ENCODE measurements around the gene PIEZO1.

PIEZO1 gene

GRCh38 chr16:88690341-88691128 lies 94.5 kb downstream of the PIEZO1 start:
- no peak for DNase-seq (ENCODE audit: low spot score)

DNA sequence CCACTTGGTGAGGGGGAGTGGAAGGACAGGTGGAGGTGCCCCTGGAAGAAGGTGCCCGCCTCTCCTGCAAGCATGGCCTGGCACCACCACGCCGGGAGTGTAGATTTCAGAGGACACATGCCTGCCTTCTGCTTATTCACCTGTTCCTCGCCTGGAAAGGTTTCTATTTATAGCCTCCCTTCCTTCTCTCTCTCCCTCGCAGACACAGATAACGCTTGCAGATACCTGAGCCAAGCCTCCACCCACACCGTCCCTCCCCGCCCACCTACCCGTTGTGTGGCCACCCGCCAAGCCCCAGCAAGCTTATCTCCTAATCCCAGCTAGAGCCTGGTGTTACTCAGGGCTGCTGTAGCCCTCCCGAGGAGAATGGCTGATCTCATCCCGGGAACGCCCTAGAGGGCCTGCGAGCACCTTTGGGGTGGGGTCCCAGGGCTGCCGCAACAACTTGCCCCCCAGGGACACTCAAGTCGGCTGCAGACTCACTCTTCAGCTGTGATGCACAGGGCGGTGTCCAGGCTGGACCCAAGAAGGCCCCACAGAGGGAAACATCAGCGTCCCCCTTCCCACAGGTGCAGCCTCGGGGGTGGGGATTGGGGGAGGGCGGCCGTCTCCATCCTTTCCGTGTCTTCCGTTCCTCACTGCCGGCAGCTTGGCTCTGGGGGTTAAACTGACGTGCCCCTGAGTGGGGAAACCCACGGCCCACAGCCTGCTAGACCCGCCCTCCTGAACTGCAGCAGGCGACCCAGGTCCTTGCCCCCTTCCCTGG lies 96.8 kb downstream of the PIEZO1 start:
- no peak for DNase-seq (ENCODE audit: low spot score)

GRCh38 chr16:88687676-88688012 lies 97.4 kb downstream of the PIEZO1 start:
- DNase-seq (ENCODE audit: low spot score), result no peak

DNA sequence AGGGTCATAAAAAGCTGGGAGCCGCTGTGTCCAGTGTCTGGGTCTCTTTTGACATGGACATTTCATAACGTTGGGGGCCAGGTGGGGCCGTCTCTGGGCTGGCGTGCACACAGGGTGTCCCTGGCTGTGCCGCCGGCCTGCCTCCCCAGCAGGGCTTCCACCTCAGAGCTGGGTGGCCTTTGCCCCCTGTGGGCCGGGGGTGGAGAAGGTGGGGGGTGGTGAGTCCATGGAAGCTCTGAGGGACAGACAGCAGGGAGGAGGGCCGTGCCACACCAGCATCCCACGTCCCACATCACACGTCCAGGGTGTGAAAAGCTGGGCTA lies 97.8 kb downstream of the PIEZO1 start:
- no peak for DNase-seq (ENCODE audit: low spot score)

DNA sequence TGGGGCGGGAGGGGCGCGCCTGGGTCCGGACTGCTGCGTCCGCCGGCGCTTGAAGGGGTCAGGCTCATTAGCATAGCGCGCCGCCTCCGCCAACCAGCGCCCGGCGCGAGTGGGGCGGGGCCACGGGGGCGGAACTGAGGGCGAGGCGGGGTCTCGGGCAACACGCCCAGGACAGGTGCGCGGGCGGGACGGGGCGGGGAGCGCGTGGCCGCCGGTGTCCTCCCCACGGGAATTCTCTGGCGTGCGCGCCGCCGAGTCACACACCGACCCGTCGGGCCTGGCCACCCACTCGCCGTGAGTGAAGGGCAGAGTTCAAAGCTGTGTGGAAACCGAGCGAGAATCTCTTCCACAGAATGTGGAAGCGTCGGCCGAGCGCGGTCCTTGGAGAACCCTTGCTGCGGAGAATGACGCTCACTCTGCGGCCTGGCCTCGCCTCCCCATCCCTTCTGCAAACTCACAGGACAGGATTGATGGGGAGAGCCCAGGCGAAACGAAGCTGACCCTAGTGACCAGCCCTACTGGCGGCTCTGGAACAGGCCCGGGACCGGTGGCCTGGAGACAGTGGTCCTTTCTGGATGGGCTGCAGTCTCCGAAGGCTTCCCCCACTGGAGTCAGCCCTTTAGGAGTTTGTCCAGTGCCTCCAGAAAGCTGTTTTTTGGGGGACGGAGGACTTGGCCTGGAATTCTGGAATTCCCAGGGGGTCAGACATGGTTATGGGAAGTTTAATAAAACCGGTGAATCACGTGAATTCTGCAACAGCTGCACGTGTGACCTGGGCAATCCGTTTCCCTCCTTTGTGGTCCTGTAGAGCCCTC lies 98.4 kb downstream of the PIEZO1 start, which contains the start of gene SNAI3:
Gene SNAI3, minus strand, starts transcription at position 69 of the 815 bp plus-strand sequence. CDS start 101 bp downstream, outside the sequence.
- DNase-seq (ENCODE audit: low spot score), result peak; percentile 86

DNA sequence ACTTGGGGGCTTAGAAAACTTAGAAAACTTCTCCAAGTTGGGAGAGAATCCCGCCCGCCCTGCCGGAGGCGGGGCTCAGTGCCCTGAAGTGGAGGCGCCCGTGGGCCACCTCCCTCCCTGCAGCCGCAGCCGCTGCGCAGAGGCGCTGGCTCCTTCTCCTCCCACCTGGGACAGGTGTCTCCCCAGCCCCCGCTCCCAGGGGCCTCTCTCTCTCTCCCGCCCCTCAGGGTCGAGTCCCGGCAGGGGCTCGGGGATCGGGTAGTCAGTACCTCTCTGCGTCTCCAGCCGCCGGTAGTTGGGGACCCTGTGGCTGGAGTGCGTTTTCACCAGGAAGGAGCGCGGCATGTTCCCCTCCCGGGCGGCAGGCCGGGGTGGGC lies 99.0 kb downstream of the PIEZO1 start:
- DNase-seq (ENCODE audit: low spot score), result peak; percentile 53

DNA sequence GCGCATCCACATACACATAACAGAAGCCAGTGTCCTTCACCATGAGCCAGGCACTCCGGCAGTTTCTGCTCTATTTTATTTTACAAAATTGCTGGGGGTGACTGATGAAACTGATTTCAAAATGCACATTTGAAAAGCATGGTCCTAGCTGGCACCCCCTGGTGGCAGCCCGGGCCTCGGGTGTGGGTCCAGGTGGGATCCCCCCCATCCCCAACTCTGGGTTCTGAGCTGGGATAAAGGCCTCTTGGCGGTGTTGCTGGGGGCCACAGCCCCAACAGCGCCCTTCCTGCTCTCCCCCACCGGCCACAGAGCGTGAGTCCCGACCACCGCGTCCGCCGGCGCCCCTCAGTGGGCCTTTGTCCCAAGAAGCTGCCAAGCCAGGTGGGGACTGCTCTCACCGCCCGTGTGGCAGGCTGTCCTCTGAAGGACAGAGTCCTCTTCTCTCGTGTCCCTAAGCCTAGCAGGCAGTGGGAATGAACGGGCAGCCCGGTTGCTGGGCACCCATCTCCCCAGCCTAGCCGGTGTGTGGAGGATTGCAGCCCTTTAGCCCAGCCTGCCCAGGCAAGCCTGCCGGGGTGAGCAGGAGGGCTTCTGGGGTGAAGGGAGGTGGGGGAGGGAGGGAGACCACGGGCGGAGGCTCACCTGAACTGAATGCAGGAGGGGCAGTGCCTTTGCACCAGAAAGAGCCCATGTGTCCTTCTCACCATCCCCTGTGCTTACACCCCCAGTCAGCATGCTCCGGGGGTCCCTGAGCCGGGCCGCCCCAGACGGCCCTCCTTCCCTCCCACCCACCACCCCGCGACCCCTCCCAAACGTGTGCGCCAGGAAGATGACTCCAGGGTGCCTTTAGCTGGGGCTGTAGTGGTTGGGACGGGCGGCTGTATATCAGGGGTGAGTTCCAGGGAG lies 99.6 kb downstream of the PIEZO1 start:
- DNase-seq (ENCODE audit: low spot score), result peak; percentile 88

- DNase-seq (ENCODE audit: low spot score), result no peak
Observed at GRCh38 chr16:88684569-88685155, 100.4 kb downstream of the PIEZO1 start.

DNA sequence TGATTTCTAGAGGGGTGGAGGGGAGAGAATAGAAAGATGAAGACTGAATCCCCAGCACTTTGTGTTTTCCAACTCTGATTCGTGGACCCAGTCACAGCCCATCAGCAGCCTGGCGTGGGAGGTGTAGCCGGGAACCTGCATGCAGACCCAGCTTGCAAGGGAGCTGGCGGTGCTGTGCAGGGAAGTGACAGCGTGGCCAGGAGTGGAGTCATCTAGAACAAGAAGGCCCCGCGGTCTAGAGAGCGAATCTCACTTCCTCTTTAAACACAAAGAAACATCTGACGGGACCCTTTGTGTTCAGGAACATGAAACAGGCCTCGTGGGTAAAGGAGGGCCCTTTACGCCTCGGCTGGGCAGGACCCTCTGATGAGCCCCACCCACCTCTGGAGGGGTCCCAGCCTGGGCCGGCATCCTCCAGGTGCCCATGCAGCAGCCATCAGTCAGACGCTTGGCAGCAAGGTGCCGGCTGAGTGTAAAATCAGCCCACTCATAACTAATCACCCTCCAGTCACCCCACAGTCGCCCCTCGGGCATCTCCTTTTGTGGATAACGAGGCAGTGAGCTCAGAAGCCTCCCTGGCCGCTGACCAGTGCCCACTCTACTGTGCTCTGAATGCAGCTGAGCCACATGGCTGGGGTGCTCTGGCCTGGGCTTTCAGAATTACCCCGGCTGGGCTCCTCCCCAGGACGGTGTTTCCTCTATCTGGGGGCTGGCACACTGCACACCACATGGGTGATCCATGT lies 103.1 kb downstream of the PIEZO1 start:
- DNase-seq (ENCODE audit: low spot score), result no peak

DNA sequence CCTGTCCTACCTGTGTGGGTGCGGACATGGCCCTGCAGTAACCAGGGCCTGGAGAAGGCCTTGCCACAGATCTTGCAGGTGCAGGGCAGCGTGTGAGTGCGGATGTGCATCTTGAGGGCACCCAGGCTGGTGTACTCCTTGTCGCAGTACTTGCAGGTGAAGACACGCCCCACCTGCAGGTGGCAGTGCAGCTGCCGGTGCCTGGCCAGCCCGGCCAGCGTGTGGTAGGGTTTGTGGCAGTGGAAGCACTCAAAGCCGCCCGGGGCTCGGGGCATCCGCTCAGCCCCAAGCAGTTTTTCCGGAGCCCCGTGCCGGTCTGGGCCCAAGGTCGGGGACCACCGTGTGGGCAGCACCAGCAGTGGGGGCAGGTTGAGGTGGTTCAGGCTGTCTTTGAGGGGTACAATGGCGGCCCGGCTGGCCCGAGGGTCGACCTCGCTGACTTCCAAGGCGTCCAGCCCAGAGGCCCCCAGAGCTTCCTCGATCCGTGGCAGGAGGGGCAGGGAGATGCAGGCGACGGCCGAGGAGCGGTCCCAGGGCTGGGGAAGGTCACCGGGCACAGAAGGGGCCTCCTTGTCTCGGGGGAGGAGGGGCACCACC lies 103.8 kb downstream of the PIEZO1 start:
- DNase-seq (ENCODE audit: low spot score), result no peak

DNA sequence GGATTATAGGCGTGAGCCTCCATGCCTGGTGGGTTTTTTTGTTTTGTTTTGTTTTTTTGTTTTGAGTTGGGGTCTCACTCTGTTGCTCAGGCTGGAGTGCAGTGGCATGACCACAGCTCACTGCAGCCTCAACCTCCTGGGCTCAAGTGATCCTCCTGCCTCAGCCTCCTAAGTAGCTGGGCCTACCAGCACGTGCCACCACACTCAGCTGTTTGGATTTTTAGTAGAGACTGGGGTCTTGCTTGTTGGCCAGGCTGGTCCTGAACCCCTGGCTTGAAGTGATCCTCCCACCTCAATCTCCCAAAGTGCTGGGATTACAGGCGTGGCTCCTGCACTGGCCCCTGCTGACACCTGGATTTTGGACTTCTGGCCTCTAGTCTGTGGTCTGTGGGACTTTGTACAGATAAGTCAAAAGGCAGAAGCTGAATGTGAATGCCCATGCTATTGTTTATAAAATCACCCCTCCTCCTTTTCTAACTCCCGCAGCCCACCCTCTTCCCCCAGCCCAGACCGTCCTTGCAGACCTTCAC lies 104.4 kb downstream of the PIEZO1 start:
- DNase-seq (ENCODE audit: low spot score), result no peak

DNA sequence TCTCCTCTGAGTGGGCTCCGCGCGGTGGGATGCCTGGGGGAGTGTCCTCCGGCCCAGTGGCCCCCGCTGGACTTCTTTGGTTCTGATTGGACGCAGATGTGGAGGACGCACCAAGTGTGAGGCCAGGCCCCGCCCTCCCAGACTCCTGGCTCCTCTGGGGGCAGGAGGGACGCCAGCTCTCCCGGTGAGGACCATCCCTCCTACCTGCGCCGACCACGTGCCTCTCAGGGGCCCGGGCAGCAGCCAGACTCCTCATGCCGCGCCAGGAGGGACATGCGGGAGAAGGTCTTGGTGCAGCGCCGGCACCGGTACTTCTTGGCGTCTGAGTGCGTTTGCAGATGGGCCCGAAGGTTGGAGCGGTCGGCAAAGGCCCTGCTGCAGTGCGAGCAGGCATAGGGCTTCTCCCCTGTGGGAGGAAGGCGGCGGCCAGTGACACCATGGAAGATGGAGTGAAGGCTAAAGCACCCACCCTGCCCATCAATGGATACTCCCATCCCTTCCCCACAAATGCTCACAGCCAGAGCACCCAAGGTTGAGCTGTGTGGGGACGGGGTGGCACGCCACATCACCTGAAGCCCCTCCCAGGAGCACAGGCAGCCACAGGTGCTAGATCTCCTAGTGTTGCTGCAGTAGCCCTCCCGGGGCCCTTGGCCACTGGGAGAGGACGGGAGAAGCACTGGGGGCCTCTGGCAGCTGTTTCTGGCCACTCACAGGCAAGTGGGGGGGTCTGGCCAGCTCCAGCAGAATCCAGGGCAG lies 106.6 kb downstream of the PIEZO1 start:
- DNase-seq (ENCODE audit: low spot score), result no peak

DNA sequence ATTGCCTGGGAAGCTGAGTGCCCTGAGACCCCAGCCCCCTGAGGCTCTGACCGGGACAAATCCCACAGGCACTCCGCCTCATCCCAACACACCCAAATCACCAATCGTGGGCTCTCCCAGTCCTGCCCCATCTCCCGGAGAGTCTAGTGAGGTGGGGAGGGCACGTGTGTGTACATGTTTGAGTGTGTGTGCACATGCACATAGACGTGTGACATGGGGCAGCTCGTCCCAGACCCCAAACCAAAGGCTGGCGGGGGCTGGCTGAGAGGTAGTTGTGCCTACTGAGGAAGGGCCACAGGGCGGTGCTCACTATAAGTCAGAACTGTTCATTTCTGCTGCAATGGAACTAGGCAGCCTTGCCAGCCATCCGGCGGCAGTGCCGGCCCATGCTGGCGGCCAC lies 107.3 kb downstream of the PIEZO1 start:
- DNase-seq (ENCODE audit: low spot score), result no peak

DNA sequence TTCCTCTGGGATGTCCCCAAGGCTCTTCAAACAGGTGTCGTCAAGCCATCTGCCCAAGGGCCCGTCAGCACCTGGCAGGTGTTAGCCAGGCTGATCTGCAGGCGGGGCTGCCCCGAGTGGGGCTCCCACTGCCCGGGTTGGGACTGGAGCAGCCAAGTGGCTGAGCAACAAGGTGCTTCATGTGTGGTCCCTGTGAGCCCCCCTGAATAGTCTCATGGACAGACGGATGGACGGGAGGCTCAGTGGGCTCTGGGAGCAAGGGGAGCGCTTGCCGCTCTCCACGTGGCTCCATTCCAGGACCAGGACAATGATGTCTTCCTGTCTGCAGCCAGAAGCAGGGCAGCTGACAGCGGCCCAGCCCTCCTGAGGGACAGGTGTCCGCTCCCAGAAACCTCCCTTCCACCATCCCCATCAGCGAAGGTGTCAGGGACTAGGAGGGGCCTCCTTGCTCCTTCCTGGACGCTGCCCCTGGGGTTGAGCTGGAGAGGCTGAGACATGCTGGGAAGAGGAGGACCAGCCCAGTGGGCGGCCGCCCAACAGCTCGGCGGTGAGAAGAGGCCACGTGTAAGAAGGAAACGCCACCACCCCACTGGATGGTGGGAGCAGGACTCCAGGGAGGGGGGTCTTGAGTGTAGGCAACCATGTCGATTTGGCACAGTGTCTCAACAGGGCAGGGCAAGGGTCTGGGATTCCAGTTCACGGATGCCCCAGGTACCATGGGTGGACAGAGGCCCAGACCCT lies 108.3 kb downstream of the PIEZO1 start:
- DNase-seq (ENCODE audit: low spot score), result no peak

- no peak for DNase-seq (ENCODE audit: low spot score)
Observed at GRCh38 chr16:88673716-88674379, 111.2 kb downstream of the PIEZO1 start.

- no peak for DNase-seq (ENCODE audit: low spot score)
Observed at GRCh38 chr16:88672776-88673175, 112.2 kb downstream of the PIEZO1 start.

- no peak for DNase-seq (ENCODE audit: low spot score)
Observed at GRCh38 chr16:88671806-88672205, 113.2 kb downstream of the PIEZO1 start.

DNA sequence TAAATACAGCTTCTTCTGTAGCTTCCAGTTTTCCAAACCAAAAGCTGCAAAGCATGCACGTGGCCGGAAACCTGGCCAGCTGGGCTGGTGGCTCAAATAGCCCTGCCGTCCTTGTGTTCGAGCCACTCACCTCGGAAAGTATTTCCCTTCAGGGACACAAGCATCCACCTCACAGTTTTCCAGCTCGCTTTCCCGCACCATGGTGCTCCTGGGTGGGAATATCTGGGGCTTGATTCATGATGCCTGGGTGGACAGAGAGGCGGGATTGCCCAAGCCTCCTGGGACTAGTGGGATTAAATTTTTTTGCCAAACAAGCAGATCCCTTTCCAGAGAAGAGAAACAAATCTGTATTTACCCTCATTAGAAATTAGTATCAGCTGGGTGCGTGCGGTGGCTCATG lies 115.0 kb downstream of the PIEZO1 start:
- peak; percentile 60 for DNase-seq (ENCODE audit: low spot score)
